GM11168 (cell line): Measurements from ENCODE around the gene DNAI7.

Experiments
- in situ Hi-C: fragments of 300-500 bp; cut with MboI; formaldehyde crosslinking; loops from one replicate; pipeline ENCODE4 v1.12.0; 2022; ENCODE audit warnings: low sequenced_read_pairs; ENCODE audit not compliant: unreplicated experiment

DNAI7 gene

GRCh38 chr12:25184132-25184531, 10.8 kb downstream of the DNAI7 start:
- in situ Hi-C loops, result no loop called here

DNA sequence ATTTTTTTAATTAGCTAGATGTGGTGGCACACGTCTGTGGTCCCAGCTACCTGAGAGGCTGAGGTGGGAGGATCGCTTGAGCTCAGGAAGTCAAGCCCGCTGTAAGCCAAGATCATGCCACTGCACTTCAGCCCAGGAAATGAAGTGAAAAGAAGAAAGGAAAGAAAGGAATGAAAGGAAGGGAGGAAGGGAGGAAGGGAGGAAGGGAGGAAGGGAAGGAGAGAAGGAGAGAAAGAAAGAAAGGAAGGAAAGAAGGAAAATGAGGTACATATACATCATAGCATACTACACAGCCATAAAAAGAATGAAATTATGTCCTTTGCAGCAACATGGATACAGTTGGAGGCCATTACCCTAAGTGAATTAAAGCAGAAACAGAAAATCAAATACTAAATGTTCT, 12.2 kb downstream of the DNAI7 start:
- in situ Hi-C loops, result no loop called here

DNA sequence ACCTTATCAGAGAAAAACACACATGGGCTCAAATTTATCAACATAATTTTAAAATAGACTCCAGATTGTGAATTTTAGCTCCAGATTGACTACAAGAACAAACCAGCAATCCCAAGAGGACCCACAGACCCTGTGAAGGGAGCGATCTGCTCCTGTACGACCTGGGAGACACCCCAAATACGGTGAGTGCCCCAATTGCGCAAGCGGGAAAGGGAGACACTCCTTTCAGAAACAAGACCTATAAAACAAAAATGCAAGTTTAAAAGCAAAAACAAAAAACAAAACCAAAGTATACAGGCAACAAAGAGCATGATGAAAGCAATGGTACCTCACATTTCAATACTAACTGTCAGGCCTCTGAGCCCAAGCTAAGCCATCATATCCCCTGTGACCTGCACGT, 32.1 kb downstream of the DNAI7 start:
- in situ Hi-C loops, result no loop called here

DNA sequence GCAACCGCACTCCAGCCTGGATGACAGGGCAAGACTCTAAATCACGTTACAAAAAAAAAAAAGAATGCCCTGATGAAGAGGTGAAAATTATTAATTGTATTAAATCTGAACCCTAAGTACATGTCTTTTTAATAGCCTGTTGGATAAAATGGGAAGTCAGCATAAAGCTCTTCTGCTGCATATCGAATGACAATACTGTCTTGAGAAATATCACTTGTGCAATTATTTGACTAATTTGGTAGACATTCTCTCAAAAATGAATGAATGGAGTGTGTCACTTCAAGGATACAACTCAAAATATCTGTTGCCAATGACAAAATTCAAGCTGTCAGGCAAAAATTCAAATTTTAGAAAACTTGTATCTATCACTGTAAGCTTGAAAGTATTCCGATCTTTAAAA, 38.9 kb downstream of the DNAI7 start:
- in situ Hi-C loops, result no loop called here

- in situ Hi-C loops, result no loop called here
These were observed 39.9 kb downstream of the DNAI7 start for GRCh38 chr12:25155022-25155576.

- in situ Hi-C loops, result no loop called here
These were observed 42.9 kb downstream of the DNAI7 start for GRCh38 chr12:25152055-25152454.

GRCh38 chr12:25151476-25151875, 43.5 kb downstream of the DNAI7 start:
- in situ Hi-C loops, result no loop called here

DNA sequence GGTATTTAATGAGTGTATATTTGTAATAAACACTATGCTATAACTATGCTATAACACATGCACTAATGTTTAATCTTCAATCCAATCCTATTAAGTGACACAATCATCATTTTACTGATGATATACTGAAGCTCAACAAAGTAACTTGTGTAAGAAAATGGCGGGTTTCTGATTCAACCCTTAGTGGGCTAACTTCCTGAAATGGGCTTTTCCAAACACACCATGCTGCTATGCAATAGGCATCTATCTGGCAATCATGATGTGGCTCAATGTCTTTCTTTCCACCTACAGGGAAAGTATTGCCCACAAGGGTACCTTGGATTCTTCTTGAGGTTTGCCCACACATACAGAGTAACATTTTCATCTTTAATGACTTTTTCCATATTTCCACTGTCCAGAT, 48.3 kb downstream of the DNAI7 start:
- in situ Hi-C loops, result no loop called here

DNA sequence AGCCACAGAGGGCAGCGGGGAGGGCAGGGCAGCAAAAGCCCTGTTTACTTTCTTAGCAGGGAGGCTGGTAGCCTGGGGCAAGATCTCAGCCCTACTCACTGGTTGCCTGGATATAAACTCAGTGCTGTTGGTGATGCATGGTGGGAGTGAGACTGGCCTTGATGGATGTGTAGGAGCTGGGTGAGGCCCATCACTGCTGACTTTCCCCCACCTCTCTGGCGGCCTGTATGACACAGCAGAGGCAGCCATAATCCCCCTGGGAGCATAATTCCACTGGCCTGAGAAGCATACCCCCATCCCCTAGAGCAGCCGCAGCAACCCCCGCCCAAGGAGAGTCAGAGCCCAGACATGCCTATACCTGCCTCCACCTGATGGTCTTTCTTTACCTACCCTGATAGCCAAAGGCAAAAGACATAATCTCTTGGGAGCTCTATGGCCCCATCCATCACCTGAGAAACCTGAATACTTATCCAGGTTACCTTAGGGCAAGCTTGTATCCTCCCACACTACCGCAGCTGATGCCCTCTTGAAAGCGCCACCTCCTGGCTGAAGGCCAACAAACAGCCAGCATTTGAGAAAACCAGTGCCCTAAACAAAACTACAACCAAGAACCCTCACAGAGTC, 59.3 kb downstream of the DNAI7 start:
- in situ Hi-C loops, result no loop called here

- in situ Hi-C loops, result no loop called here
These were observed 63.7 kb downstream of the DNAI7 start for GRCh38 chr12:25131270-25131669.

DNA sequence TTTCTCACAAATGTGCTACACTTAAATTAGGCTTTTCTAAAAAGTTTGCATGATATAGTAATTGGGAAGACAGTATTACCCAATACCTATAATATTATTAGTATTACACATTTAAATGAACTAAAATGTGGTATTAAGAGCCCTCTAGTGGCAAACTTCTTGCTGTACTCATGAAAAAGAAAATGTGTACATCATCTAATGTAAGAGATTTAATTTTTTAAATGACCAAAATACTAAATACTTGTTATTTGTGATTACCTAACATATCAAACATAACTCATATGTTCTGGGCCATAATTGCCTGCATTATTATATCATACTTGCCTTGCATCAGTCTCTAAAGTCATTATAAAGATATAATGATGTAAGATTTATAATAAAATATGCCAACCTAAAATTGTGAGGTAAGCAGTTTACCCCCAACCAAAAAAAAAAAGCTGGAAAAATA, 64.2 kb downstream of the DNAI7 start:
- in situ Hi-C loops, result no loop called here

- in situ Hi-C loops, result no loop called here
These were observed 68.2 kb downstream of the DNAI7 start for GRCh38 chr12:25126746-25127145.

DNA sequence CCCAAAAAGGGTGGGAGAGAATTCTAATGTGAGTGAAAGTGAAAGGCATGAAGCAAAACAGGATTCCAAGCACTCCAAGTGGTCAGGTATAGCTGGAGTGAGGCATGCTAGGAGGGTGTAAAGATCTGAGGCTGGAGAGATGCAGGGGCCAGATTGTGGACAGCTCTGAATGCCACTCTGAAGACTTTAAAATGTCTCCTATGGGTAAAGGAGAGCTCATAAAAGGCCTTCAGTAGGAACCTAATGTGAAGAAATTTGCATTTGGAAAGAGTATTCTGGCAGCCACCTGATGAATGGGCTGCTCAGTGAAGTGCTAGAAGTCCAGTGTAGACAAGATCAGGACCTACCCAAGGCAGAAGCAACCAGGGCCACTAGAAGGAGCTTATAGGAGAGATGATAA, 68.9 kb downstream of the DNAI7 start:
- in situ Hi-C loops, result no loop called here

- in situ Hi-C loops, result no loop called here
These were observed 70.5 kb downstream of the DNAI7 start for GRCh38 chr12:25124493-25124892.

DNA sequence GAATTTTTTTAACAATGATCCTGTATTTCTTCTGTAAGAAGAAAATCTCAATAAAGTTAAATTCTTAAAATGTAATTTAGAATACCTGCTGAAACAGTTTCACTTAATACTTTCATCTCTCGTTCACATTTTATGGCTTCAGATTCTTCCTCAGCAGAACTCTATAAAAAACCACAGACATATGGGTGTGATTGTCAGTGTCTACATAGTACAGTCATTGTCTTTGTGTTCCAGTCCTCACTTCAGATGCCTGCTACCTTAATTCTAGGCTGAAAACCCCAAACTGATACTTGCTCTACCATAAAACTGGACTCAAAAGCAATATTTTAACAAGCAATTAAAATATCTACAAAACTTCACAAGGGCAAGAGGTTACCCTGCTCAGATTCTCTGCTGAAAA, 71.8 kb downstream of the DNAI7 start:
- in situ Hi-C loops, result no loop called here

DNA sequence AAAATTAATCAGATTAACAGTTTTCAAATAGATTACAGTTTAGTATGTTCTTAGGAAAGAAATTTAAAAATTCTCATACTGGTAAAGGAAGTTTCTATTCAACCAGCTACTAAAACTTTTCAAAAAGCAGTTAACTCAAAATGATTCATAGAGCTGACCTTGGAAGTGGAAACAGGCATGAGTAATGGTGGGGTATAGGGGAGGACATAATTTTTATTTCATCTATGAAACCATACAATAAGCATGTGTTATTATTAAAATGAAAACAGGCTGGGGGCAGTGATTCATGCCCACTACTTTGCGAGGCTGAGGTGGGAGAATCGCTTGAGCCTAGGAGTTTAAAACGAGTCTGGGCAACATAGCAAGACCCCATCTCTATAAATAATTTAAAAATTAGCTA, 73.0 kb downstream of the DNAI7 start:
- in situ Hi-C loops, result no loop called here

DNA sequence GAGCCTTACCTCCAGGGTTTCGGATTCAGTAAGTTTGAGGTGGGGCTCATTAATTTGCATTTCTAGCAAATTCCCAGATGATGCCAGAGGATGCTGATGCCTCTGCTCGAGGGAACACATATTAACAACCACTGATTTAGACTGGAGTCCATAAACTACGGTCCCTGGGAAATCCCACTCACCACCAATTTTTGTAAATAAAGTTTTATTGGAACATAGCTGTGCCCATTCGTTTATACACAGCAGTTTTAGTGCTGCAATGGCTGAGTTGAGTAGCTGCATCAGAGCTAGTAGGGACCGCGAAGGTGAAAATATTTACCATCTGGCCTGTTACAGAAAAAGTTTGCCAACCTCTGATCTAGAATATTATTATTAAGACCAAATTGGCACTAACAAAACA, 73.8 kb downstream of the DNAI7 start:
- in situ Hi-C loops, result no loop called here

- in situ Hi-C loops, result loop anchor here (5.0 kb wide), 1 partner anchor 132 kb away; no protein-coding TSS in a partner anchor
These were observed 75.9 kb downstream of the DNAI7 start for GRCh38 chr12:25119020-25119419.

- in situ Hi-C loops, result loop anchor here (5.0 kb wide), 1 partner anchor 128 kb away; no protein-coding TSS in a partner anchor
These were observed 79.3 kb downstream of the DNAI7 start for GRCh38 chr12:25115677-25116076.

- in situ Hi-C loops, result no loop called here
These were observed 81.3 kb downstream of the DNAI7 start for GRCh38 chr12:25113651-25114050.

- in situ Hi-C loops, result no loop called here
These were observed 84.7 kb downstream of the DNAI7 start for GRCh38 chr12:25110260-25110659.

DNA sequence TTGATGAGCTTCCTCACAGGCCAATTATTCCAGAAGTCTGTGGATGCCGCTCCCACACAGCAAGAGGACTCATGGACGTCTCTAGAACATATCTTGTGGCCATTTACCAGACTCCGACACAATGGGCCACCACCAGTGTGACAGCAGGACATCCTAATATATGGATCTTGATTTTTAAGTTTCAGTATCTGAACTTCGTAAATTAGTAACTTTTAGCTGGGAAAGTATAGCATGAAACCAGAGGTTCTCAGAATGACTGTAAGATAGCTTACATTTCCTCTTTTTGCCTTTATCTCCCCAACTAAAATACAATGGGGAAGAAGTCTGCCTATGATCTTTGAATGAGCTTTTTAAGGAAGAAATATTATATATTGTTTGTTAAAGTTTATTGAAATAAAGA, 87.0 kb downstream of the DNAI7 start:
- in situ Hi-C loops, result no loop called here
